WI38 (cell line): ENCODE measurements around the gene LAMTOR3.

Experiments
- H3K4me3 ChIP-seq: 2 replicates; pipeline ENCODE4 v1.5.1; 2011; ENCODE audit warnings: low read depth, mild to moderate bottlenecking, control low read depth, low read length
- CTCF ChIP-seq: IDR thresholded peaks from 2 replicates; pipeline ENCODE4 v1.5.1; 2012; ENCODE audit warnings: low read depth, mild to moderate bottlenecking, control low read depth, low read length

LAMTOR3 gene

GRCh38 chr4:99894161-99894997 lies at the start of gene LAMTOR3:
TSS of gene LAMTOR3 (minus strand) at chr4:99894427. CDS start at chr4:99893963, 464 bp downstream.
- peak within 1 kb of the TSS; percentile 94 for H3K4me3 ChIP-seq
- TF ChIP-seq CTCF, result no peak

GRCh38 chr4:99938243-99938753 lies 44.1 kb upstream of the LAMTOR3 start:
- no peak for TF ChIP-seq CTCF

GRCh38 chr4:99934891-99935290 lies 40.7 kb upstream of the LAMTOR3 start:
- no peak for TF ChIP-seq CTCF

More at GRCh38 chr4:99938243-99938753, 44.1 kb upstream of the LAMTOR3 start:
- H3K4me3 ChIP-seq, result no peak overlapping the region

GRCh38 chr4:99927566-99927965 lies 33.3 kb upstream of the LAMTOR3 start:
- no peak for TF ChIP-seq CTCF
- H3K4me3 ChIP-seq, result no peak overlapping the region

More at GRCh38 chr4:99934891-99935290, 40.7 kb upstream of the LAMTOR3 start:
- no peak overlapping the region for H3K4me3 ChIP-seq

GRCh38 chr4:99921174-99921573 lies 26.9 kb upstream of the LAMTOR3 start:
- no peak for TF ChIP-seq CTCF
- H3K4me3 ChIP-seq, result no peak overlapping the region

GRCh38 chr4:99918656-99919055 lies 24.4 kb upstream of the LAMTOR3 start:
- H3K4me3 ChIP-seq, result no peak overlapping the region
- no peak for TF ChIP-seq CTCF

- no peak for TF ChIP-seq CTCF
- H3K4me3 ChIP-seq, result no peak overlapping the region
Measured at GRCh38 chr4:99917575-99917974, 23.3 kb upstream of the LAMTOR3 start.
